Mesothelial cell of epicardium (in vitro differentiated cells): ENCODE data around the gene TLL2. TPM values are rescaled to one million over a fixed set of nuclear protein-coding genes. Genes with fewer than 3 reads are reported as not detected.

Experiments
- DNase-seq, 2 experiments: peaks; one replicate each; pipeline ENCODE4 v3.0.0; 2021; ENCODE audit warnings: low spot score in 2 of 2; ENCODE audit not compliant: unreplicated experiment in 2 of 2
- H3K27ac Mint-ChIP-seq: 2 replicates; pipeline ENCODE4 v1.8.0; 2021; ENCODE audit warnings: mixed read lengths
- H3K27me3 Mint-ChIP-seq: 2 replicates; pipeline ENCODE4 v1.8.0; 2021; ENCODE audit warnings: low read depth, mixed read lengths
- H3K36me3 Mint-ChIP-seq: 2 replicates; pipeline ENCODE4 v1.8.0; 2021; ENCODE audit warnings: mixed read lengths
- H3K4me1 Mint-ChIP-seq: 2 replicates; pipeline ENCODE4 v1.8.0; 2021; ENCODE audit warnings: mixed read lengths
- H3K4me3 Mint-ChIP-seq: 2 replicates; pipeline ENCODE4 v1.8.0; 2021; ENCODE audit warnings: mild to moderate bottlenecking, moderate library complexity, mixed read lengths
- H3K9me3 Mint-ChIP-seq: 2 replicates; pipeline ENCODE4 v1.8.0; 2021; ENCODE audit warnings: mixed read lengths
- total RNA-seq: library from RNA; stranded (reverse); gene quantifications from 3 replicates; pipeline ENCODE4 v1.2.1, GENCODE V29; 2021
- TF ChIP-seq, protein P1 (sequence below): fragments of 200-600 bp; sonication (generic); IDR thresholded peaks from one replicate; pipeline ENCODE4 v1.5.0; 2021; ENCODE audit warnings: antibody characterized with exemption; ENCODE audit not compliant: unreplicated experiment

Gene TLL2
- total RNA-seq, 1 donor from 2014 or later = 1.4 TPM

DNA sequence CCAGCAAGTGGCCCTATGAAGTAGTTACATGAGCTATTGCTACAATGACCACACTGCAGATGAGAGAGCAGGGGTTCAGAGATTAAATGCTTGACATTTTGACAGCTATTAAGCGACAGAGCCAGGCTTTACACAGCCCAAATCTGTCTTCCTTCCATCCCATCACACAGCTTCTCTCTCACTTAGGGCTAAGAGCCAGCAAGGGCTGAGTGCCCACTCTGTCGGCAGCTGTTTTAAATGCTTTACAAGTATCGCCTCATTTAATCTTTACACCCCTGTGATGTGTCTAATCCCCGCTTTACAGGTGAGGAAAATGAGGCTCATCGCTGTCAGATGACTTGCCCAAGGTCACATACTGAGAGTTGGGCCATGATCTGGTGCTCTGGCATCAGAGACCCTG is 139.7 kb downstream of the TLL2 start:
- no peaks in the 10 kb centered on the region for H3K36me3 Mint-ChIP-seq
- H3K27me3 Mint-ChIP-seq = peaks cover 11% of the 10 kb centered on the region
- H3K9me3 Mint-ChIP-seq = no peaks in the 10 kb centered on the region
- TF ChIP-seq, protein P1, sequence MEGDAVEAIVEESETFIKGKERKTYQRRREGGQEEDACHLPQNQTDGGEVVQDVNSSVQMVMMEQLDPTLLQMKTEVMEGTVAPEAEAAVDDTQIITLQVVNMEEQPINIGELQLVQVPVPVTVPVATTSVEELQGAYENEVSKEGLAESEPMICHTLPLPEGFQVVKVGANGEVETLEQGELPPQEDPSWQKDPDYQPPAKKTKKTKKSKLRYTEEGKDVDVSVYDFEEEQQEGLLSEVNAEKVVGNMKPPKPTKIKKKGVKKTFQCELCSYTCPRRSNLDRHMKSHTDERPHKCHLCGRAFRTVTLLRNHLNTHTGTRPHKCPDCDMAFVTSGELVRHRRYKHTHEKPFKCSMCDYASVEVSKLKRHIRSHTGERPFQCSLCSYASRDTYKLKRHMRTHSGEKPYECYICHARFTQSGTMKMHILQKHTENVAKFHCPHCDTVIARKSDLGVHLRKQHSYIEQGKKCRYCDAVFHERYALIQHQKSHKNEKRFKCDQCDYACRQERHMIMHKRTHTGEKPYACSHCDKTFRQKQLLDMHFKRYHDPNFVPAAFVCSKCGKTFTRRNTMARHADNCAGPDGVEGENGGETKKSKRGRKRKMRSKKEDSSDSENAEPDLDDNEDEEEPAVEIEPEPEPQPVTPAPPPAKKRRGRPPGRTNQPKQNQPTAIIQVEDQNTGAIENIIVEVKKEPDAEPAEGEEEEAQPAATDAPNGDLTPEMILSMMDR = no peak
- H3K4me3 Mint-ChIP-seq = no peak overlapping the region
- no peak overlapping the region for H3K27ac Mint-ChIP-seq
- DNase-seq = no peak
- H3K4me1 Mint-ChIP-seq = peaks cover 2% of the 10 kb centered on the region

DNA sequence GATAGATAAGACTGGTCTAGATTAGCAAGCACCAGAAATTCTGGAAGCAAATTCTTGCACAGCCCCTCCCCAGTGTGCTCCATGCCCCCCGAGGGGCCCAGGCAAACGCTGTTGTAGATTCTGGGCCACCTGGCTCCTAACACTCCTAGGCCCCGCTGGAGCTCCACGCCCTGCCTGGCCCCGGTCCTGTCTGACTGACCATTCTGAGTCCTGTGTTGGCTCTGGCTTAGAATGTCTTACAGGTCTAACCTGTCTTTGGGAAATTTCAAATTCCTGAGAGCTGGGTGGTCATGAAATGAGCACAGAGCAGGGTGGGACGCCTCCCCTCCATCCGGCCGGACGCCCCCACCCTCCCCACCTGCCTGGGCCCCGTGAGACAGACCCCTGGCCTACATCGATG is 142.4 kb downstream of the TLL2 start:
- peaks cover 11% of the 10 kb centered on the region for H3K27me3 Mint-ChIP-seq
- no peaks in the 10 kb centered on the region for H3K9me3 Mint-ChIP-seq
- TF ChIP-seq, protein P1 = no peak
- peaks cover 2% of the 10 kb centered on the region for H3K4me1 Mint-ChIP-seq
- H3K4me3 Mint-ChIP-seq = no peak overlapping the region
- DNase-seq = no peak
- no peaks in the 10 kb centered on the region for H3K36me3 Mint-ChIP-seq
- H3K27ac Mint-ChIP-seq = no peak overlapping the region

DNA sequence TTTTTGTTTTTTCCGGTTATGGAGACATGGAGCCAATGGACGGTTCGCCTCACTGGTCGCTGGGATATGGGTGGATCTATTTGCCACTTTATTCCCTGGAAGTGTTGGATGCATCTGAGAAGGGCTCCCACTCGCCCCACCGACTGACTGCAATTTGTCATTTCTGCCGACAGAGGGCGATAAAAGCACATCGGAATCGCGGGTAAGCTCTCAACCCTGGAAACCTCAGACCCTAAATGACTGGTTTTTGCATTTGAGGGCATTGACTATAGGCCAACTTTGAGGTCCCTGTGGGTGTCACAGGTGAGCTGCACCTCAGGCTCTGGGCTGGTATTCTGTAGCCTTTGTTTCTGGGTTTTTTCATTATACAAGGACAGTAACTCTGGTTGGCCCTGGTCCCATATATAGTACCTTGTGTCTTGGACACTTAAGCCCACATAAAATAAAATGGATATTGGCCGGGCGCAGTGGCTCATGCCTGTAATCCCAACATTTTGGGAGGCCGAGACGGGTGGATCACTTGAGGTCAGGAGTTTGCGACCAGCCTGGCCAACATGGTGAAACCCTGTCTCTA is 143.1 kb downstream of the TLL2 start:
- DNase-seq = peak in 1 of 2 experiments; percentile 63
- Mint-ChIP-seq H3K9me3 (no peaks in the 10 kb centered on the region), H3K27ac (no peak overlapping the region), H3K27me3 (peaks cover 11% of the 10 kb centered on the region), H3K4me3 (no peak overlapping the region), H3K4me1 (peaks cover 2% of the 10 kb centered on the region), H3K36me3 (no peaks in the 10 kb centered on the region)
- TF ChIP-seq, protein P1 = peak; percentile 85

DNA sequence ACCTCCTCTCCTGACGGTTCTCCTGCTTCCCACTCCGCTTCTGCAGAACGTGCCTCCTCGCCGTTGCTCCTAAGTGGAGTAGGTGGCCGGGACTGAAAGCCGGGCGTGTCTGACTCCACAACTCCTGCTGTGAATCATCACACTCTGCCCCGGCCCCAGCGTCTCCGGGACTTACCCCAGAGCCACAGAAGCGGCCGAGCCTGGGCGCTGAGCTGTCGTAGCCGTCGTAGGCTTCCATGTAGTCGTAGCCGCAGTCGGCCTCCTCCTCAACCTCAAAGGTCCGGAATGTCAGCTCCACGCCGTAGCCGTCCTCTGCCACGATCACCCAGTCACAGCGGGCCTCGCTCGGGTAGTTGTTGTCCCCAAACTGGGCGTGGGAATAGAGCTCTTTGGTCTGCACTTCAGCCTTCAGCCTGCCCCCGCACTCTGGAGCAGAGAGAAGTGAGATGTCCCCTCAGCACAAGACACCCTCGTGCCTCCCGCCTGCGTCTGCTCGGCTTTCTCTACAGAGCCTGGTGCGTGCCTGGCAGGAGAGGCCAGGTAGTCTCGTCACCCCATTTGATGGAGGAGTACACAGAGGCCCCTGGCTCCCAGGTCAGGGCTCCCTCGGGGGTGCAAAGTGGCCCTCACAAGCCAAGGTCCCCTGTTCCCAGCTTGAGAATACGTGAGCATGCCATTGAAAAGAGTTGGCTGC is 143.7 kb downstream of the TLL2 start:
- H3K4me3 Mint-ChIP-seq = no peak overlapping the region
- no peak for DNase-seq
- H3K27ac Mint-ChIP-seq = no peak overlapping the region
- TF ChIP-seq, protein P1 = no peak
- H3K4me1 Mint-ChIP-seq = no peaks in the 10 kb centered on the region
- H3K36me3 Mint-ChIP-seq = no peaks in the 10 kb centered on the region
- H3K9me3 Mint-ChIP-seq = no peaks in the 10 kb centered on the region
- peaks cover 11% of the 10 kb centered on the region for H3K27me3 Mint-ChIP-seq

DNA sequence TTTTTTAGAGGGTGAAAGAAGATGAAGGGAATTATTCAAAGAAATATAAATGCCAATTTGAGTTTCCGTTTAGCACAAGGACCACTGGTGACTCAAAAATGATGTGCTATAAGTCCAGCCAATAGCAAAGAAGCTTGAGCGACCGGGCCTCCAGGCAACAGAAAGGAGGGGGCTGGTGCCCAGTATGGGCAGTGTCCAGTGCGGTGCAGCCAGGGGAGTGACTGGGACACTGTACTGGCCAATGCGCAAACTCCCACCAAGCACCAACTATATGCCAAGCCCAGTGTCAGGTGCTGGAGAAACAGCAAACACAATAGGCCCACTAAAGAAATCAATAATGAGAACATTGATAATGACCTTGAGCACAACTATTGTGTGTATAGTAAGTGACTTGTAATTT is 144.8 kb downstream of the TLL2 start:
- Mint-ChIP-seq H3K27ac (no peak overlapping the region), H3K4me1 (no peaks in the 10 kb centered on the region), H3K9me3 (no peaks in the 10 kb centered on the region), H3K36me3 (no peaks in the 10 kb centered on the region), H3K27me3 (peaks cover 8% of the 10 kb centered on the region), H3K4me3 (no peak overlapping the region)
- TF ChIP-seq, protein P1 = no peak
- no peak for DNase-seq
